Measurements from ENCODE around the gene ZC3H12A.

DNA sequence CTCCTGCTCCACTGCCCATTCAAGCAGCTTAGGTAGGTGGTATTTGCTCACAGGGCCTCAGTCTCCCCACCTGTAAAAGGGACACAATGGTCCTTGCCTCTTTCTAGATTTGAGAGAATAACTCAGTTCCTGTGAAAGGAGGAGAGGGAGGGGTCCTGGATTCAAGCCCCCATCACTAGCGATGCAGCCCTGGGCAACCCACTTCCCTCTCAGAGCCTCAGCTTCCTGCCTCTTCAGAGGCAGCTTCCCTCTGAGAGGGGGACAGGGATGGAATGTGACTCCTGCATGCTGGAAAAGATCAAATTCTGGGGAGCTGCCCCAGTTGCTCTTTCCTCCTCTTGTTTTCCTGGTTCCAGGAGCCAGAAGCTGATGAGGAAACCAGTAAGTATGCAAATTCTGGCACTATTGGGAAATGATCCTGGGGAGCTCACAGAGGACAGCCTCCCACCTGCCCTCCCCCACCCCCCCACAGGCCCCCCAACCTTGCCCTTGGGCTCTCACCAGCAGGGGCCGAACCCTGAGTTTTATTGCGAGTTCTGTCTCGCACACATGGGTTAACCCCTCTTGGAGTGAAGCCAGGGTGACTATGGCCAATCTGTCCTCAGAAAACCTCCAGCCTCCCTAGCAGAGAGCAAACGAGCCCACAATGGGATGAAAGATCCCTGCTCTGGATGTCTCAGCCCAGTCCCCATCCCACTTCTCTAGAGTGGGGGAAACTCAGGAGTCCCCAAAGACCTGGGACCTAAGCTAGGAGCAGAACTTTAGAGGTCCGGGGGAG lies 11.7 kb downstream of the ZC3H12A start:
- TF ChIP-seq MAZ (IDR thresholded peaks at IDR 0.05; ENCODE audit: borderline replicate concordance, low read depth, low read length) (no peak), SMC3 (IDR thresholded peaks at IDR 0.05) (no peak), MAFK (IDR thresholded peaks at IDR 0.05; ENCODE audit: partially characterized antibody) (no peak), KDM5A (IDR thresholded peaks at IDR 0.05) (no peak), HDAC2 (IDR thresholded peaks at IDR 0.05) (no peak)
- TF ChIP-seq, protein P1, sequence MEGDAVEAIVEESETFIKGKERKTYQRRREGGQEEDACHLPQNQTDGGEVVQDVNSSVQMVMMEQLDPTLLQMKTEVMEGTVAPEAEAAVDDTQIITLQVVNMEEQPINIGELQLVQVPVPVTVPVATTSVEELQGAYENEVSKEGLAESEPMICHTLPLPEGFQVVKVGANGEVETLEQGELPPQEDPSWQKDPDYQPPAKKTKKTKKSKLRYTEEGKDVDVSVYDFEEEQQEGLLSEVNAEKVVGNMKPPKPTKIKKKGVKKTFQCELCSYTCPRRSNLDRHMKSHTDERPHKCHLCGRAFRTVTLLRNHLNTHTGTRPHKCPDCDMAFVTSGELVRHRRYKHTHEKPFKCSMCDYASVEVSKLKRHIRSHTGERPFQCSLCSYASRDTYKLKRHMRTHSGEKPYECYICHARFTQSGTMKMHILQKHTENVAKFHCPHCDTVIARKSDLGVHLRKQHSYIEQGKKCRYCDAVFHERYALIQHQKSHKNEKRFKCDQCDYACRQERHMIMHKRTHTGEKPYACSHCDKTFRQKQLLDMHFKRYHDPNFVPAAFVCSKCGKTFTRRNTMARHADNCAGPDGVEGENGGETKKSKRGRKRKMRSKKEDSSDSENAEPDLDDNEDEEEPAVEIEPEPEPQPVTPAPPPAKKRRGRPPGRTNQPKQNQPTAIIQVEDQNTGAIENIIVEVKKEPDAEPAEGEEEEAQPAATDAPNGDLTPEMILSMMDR (IDR thresholded peaks at IDR 0.05): no peak
- TF ChIP-seq, protein P2, sequence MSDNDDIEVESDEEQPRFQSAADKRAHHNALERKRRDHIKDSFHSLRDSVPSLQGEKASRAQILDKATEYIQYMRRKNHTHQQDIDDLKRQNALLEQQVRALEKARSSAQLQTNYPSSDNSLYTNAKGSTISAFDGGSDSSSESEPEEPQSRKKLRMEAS (IDR thresholded peaks at IDR 0.05): no peak
- TF ChIP-seq, protein P3, sequence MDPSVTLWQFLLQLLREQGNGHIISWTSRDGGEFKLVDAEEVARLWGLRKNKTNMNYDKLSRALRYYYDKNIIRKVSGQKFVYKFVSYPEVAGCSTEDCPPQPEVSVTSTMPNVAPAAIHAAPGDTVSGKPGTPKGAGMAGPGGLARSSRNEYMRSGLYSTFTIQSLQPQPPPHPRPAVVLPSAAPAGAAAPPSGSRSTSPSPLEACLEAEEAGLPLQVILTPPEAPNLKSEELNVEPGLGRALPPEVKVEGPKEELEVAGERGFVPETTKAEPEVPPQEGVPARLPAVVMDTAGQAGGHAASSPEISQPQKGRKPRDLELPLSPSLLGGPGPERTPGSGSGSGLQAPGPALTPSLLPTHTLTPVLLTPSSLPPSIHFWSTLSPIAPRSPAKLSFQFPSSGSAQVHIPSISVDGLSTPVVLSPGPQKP (IDR thresholded peaks at IDR 0.05; ENCODE audit: low read depth, low read length): no peak
- TF ChIP-seq, protein P4, sequence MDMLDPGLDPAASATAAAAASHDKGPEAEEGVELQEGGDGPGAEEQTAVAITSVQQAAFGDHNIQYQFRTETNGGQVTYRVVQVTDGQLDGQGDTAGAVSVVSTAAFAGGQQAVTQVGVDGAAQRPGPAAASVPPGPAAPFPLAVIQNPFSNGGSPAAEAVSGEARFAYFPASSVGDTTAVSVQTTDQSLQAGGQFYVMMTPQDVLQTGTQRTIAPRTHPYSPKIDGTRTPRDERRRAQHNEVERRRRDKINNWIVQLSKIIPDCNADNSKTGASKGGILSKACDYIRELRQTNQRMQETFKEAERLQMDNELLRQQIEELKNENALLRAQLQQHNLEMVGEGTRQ (IDR thresholded peaks at IDR 0.05): no peak
